Hematopoietic multipotent progenitor cell (in vitro differentiated cells): Measurements from ENCODE around the gene GSE1. TPM values are rescaled to one million over a fixed set of nuclear protein-coding genes. Genes with fewer than 3 reads are reported as not detected.

Source experiments
- DNase-seq, 3 donors: peaks; one replicate each; pipeline ENCODE4 v3.0.0-alpha.2; 2011 to 2015; ENCODE audit warnings: low read depth in 2 of 3, low spot score in 2 of 3
- total RNA-seq: library from RNA; depleted of rRNA; stranded (reverse); fragments of >200 nt; gene quantifications from one replicate; pipeline ENCODE4 v1.2.3, GENCODE V29; 2012

Gene GSE1
- total RNA-seq, 1 donor, result 112 TPM

GRCh38 chr16:85573696-85574641 lies 39.2 kb upstream of the GSE1 start:
- no peak for DNase-seq

- no peak for DNase-seq
These were observed 38.2 kb upstream of the GSE1 start for GRCh38 chr16:85574672-85575475.

- no peak for DNase-seq
These were observed 37.2 kb upstream of the GSE1 start for GRCh38 chr16:85575920-85576319.

GRCh38 chr16:85576944-85577343 lies 36.2 kb upstream of the GSE1 start:
- DNase-seq, result no peak

GRCh38 chr16:85577899-85578598 lies 35.1 kb upstream of the GSE1 start:
- DNase-seq, result no peak

- no peak for DNase-seq
These were observed 34.5 kb upstream of the GSE1 start for GRCh38 chr16:85578599-85578948.

GRCh38 chr16:85579191-85579590 lies 33.9 kb upstream of the GSE1 start:
- DNase-seq, result no peak

GRCh38 chr16:85579923-85580580 lies 33.1 kb upstream of the GSE1 start:
- no peak for DNase-seq

GRCh38 chr16:85580684-85581083 lies 32.4 kb upstream of the GSE1 start:
- DNase-seq, result no peak

- no peak for DNase-seq
These were observed 30.7 kb upstream of the GSE1 start for GRCh38 chr16:85582229-85582991.

- no peak for DNase-seq
These were observed 29.5 kb upstream of the GSE1 start for GRCh38 chr16:85583491-85584181.

GRCh38 chr16:85584267-85584666 lies 28.9 kb upstream of the GSE1 start:
- no peak for DNase-seq

GRCh38 chr16:85584819-85585282 lies 28.3 kb upstream of the GSE1 start:
- DNase-seq, result no peak

- DNase-seq, result no peak
These were observed 27.4 kb upstream of the GSE1 start for GRCh38 chr16:85585711-85586110.

- no peak for DNase-seq
These were observed 26.6 kb upstream of the GSE1 start for GRCh38 chr16:85586380-85587104.

GRCh38 chr16:85587762-85588556 lies 25.2 kb upstream of the GSE1 start:
- no peak for DNase-seq

GRCh38 chr16:85588562-85589503 lies 24.3 kb upstream of the GSE1 start:
- DNase-seq, result no peak
